ENCODE data around the gene ZBED4. TPM values are rescaled to one million over a fixed set of nuclear protein-coding genes. Genes with fewer than 3 reads are reported as not detected.

Gene ZBED4
- total and polyA plus RNA-seq, 4 donors: 2.1 to 10.3 (median 4.8) TPM

GRCh38 chr22:49927483-49928184, 74.0 kb downstream of the ZBED4 start (continued):
- TF ChIP-seq FOXA2 (IDR thresholded peaks at IDR 0.05): no peak
- no peak for TF ChIP-seq NR2F2 (IDR thresholded peaks at IDR 0.05)
- TF ChIP-seq CTCF (IDR thresholded peaks at IDR 0.05; ENCODE audit: low read depth, low read length, missing input control): no peak
- no peak for TF ChIP-seq RAD21 (IDR thresholded peaks at IDR 0.05)
- no peak for TF ChIP-seq GABPA (IDR thresholded peaks at IDR 0.05 in 1 of 2, conservative IDR thresholded peaks at IDR 0.05 in 1 of 2)
- TF ChIP-seq FOXA1 (IDR thresholded peaks at IDR 0.05): no peak

GRCh38 chr22:49928185-49928495, 74.5 kb downstream of the ZBED4 start:
- H3K36me3 ChIP-seq (ENCODE audit: control insufficient read depth in 4 of 4, insufficient read depth in 3 of 4, low read depth in 1 of 4, low read length in 3 of 4): peaks cover 0 to 17% (median 10%) of the 10 kb centered on the region in 4 donors
- no peak overlapping the region for H3K27ac ChIP-seq (ENCODE audit: low read depth in 1 of 2, low read length in 2 of 2)
- no peaks in the 10 kb centered on the region for H3K27me3 ChIP-seq (ENCODE audit: control insufficient read depth in 4 of 4, insufficient read depth in 4 of 4, low read length in 3 of 4)
- 72% methylated on average over 8 of the region's 8 CpGs for WGBS
- no peaks in the 10 kb centered on the region for H3K9me3 ChIP-seq (ENCODE audit: control insufficient read depth in 4 of 4, low read length in 3 of 4)
- TF ChIP-seq HNF4G (IDR thresholded peaks at IDR 0.05) (no peak), RAD21 (IDR thresholded peaks at IDR 0.05) (no peak), HNF4A (conservative IDR thresholded peaks at IDR 0.05) (no peak), NR2F2 (IDR thresholded peaks at IDR 0.05) (no peak), FOXA1 (IDR thresholded peaks at IDR 0.05) (no peak), TAF1 (conservative IDR thresholded peaks at IDR 0.05) (no peak), EGR1 (IDR thresholded peaks at IDR 0.05; ENCODE audit: low read depth in 2 of 2) (no peak), ATF3 (IDR thresholded peaks at IDR 0.05) (no peak), MAX (IDR thresholded peaks at IDR 0.05) (no peak), YY1 (IDR thresholded peaks at IDR 0.05) (no peak), REST (IDR thresholded peaks at IDR 0.05) (no peak), RXRA (IDR thresholded peaks at IDR 0.05) (no peak)
- DNase-seq (ENCODE audit: low spot score): no peak
- no peak overlapping the region for H3K9ac ChIP-seq (ENCODE audit: low read depth in 1 of 2, low read length in 2 of 2)
- no peak overlapping the region for H3K4me3 ChIP-seq (ENCODE audit: low read depth in 1 of 3, low read length in 3 of 3)
- H3K4me1 ChIP-seq (ENCODE audit: control insufficient read depth in 4 of 4, insufficient read depth in 4 of 4, low read length in 3 of 4): peaks cover 3 to 12% (median 5%) of the 10 kb centered on the region in 4 donors
